ENCODE measurements around the gene CLCN1. TPM values are rescaled to one million over a fixed set of nuclear protein-coding genes. Genes with fewer than 3 reads are reported as not detected.

Gene CLCN1
- total RNA-seq, 1 experiment from 2014 or later = not detected

GRCh38 chr7:143392875-143393266 lies 77.0 kb downstream of the CLCN1 start:
- no peak overlapping the region for H3K4me3 ChIP-seq
- DNase-seq (ENCODE audit: low read depth in 1 of 2, low spot score in 2 of 2) = no peak
- H3K27me3 ChIP-seq (replicated peaks) = no peaks in the 10 kb centered on the region
- H3K36me3 ChIP-seq = peaks cover 56% of the 10 kb centered on the region
- H3K9me3 ChIP-seq (replicated peaks) = no peaks in the 10 kb centered on the region
- H3K27ac ChIP-seq = no peak overlapping the region
- peaks cover 9% of the 10 kb centered on the region for H3K4me1 ChIP-seq (replicated peaks)

- Histone ChIP-seq H3K27me3 (replicated peaks) (no peaks in the 10 kb centered on the region), H3K36me3 (peaks cover 51% of the 10 kb centered on the region), H3K4me3 (no peak overlapping the region), H3K9me3 (replicated peaks) (no peaks in the 10 kb centered on the region), H3K27ac (no peak overlapping the region), H3K4me1 (replicated peaks) (peaks cover 9% of the 10 kb centered on the region)
- DNase-seq (ENCODE audit: low read depth in 1 of 2, low spot score in 2 of 2) = no peak
Measured at GRCh38 chr7:143393267-143394041, 77.5 kb downstream of the CLCN1 start.

- Histone ChIP-seq H3K27ac (no peak overlapping the region), H3K4me3 (no peak overlapping the region), H3K36me3 (peaks cover 44% of the 10 kb centered on the region), H3K9me3 (replicated peaks) (no peaks in the 10 kb centered on the region), H3K4me1 (replicated peaks) (peaks cover 9% of the 10 kb centered on the region), H3K27me3 (replicated peaks) (no peaks in the 10 kb centered on the region)
- DNase-seq (ENCODE audit: low read depth in 1 of 2, low spot score in 2 of 2) = no peak
Measured at GRCh38 chr7:143394068-143394467, 78.2 kb downstream of the CLCN1 start.

- H3K4me3 ChIP-seq = no peak overlapping the region
- DNase-seq (ENCODE audit: low read depth in 1 of 2, low spot score in 2 of 2) = no peak
- peaks cover 37% of the 10 kb centered on the region for H3K36me3 ChIP-seq
- no peaks in the 10 kb centered on the region for H3K9me3 ChIP-seq (replicated peaks)
- peaks cover 2% of the 10 kb centered on the region; the same call in 1 of the 2 replicates for H3K27me3 ChIP-seq (replicated peaks)
- peaks cover 9% of the 10 kb centered on the region for H3K4me1 ChIP-seq (replicated peaks)
- H3K27ac ChIP-seq = no peak overlapping the region
Measured at GRCh38 chr7:143394777-143395176, 78.9 kb downstream of the CLCN1 start.

- Histone ChIP-seq H3K36me3 (peaks cover 30% of the 10 kb centered on the region), H3K4me1 (replicated peaks) (peaks cover 9% of the 10 kb centered on the region), H3K27ac (no peak overlapping the region), H3K4me3 (no peak overlapping the region), H3K9me3 (replicated peaks) (no peaks in the 10 kb centered on the region), H3K27me3 (replicated peaks) (peaks cover 7% of the 10 kb centered on the region; the same call in 1 of the 2 replicates)
- no peak for DNase-seq (ENCODE audit: low read depth in 1 of 2, low spot score in 2 of 2)
Measured at GRCh38 chr7:143395187-143396149, 79.6 kb downstream of the CLCN1 start.

- peaks cover 23% of the 10 kb centered on the region for H3K36me3 ChIP-seq
- no peak for DNase-seq (ENCODE audit: low read depth in 1 of 2, low spot score in 2 of 2)
- H3K27ac ChIP-seq = no peak overlapping the region
- peaks cover 9% of the 10 kb centered on the region for H3K4me1 ChIP-seq (replicated peaks)
- peaks cover 7% of the 10 kb centered on the region; the same call in 1 of the 2 replicates for H3K27me3 ChIP-seq (replicated peaks)
- no peak overlapping the region for H3K4me3 ChIP-seq
- H3K9me3 ChIP-seq (replicated peaks) = no peaks in the 10 kb centered on the region
Measured at GRCh38 chr7:143396182-143396581, 80.3 kb downstream of the CLCN1 start.

GRCh38 chr7:143396625-143397556 lies 81.0 kb downstream of the CLCN1 start:
- H3K27ac ChIP-seq = no peak overlapping the region
- H3K9me3 ChIP-seq (replicated peaks) = no peaks in the 10 kb centered on the region
- peaks cover 2% of the 10 kb centered on the region for H3K4me1 ChIP-seq (replicated peaks)
- H3K27me3 ChIP-seq (replicated peaks) = peaks cover 7% of the 10 kb centered on the region; the same call in 1 of the 2 replicates
- H3K4me3 ChIP-seq = no peak overlapping the region
- no peak for DNase-seq (ENCODE audit: low read depth in 1 of 2, low spot score in 2 of 2)
- peaks cover 16% of the 10 kb centered on the region for H3K36me3 ChIP-seq

- no peak overlapping the region for H3K27ac ChIP-seq
- DNase-seq (ENCODE audit: low read depth in 1 of 2, low spot score in 2 of 2) = no peak
- H3K27me3 ChIP-seq (replicated peaks) = peaks cover 7% of the 10 kb centered on the region
- peaks cover 6% of the 10 kb centered on the region for H3K36me3 ChIP-seq
- no peak overlapping the region for H3K4me3 ChIP-seq
- no peaks in the 10 kb centered on the region for H3K4me1 ChIP-seq (replicated peaks)
- H3K9me3 ChIP-seq (replicated peaks) = no peaks in the 10 kb centered on the region
Measured at GRCh38 chr7:143397710-143398530, 82.0 kb downstream of the CLCN1 start.

- H3K36me3 ChIP-seq = no peaks in the 10 kb centered on the region
- no peak for DNase-seq (ENCODE audit: low read depth in 1 of 2, low spot score in 2 of 2)
- H3K9me3 ChIP-seq (replicated peaks) = no peaks in the 10 kb centered on the region
- peaks cover 7% of the 10 kb centered on the region for H3K27me3 ChIP-seq (replicated peaks)
- H3K4me3 ChIP-seq = no peak overlapping the region
- no peak overlapping the region for H3K27ac ChIP-seq
- H3K4me1 ChIP-seq (replicated peaks) = no peaks in the 10 kb centered on the region
Measured at GRCh38 chr7:143398616-143399015, 82.7 kb downstream of the CLCN1 start.

GRCh38 chr7:143399151-143399550 lies 83.2 kb downstream of the CLCN1 start:
- no peaks in the 10 kb centered on the region for H3K9me3 ChIP-seq (replicated peaks)
- peaks cover 7% of the 10 kb centered on the region for H3K27me3 ChIP-seq (replicated peaks)
- H3K27ac ChIP-seq = no peak overlapping the region
- no peak for DNase-seq (ENCODE audit: low read depth in 1 of 2, low spot score in 2 of 2)
- H3K4me3 ChIP-seq = no peak overlapping the region
- no peaks in the 10 kb centered on the region for H3K36me3 ChIP-seq
- no peaks in the 10 kb centered on the region for H3K4me1 ChIP-seq (replicated peaks)

GRCh38 chr7:143399642-143400041 lies 83.7 kb downstream of the CLCN1 start:
- Histone ChIP-seq H3K4me3 (no peak overlapping the region), H3K9me3 (replicated peaks) (no peaks in the 10 kb centered on the region), H3K27me3 (replicated peaks) (peaks cover 10% of the 10 kb centered on the region), H3K4me1 (replicated peaks) (no peaks in the 10 kb centered on the region), H3K27ac (no peak overlapping the region), H3K36me3 (no peaks in the 10 kb centered on the region)
- no peak for DNase-seq (ENCODE audit: low read depth in 1 of 2, low spot score in 2 of 2)

- H3K27me3 ChIP-seq (replicated peaks) = peaks cover 16% of the 10 kb centered on the region
- H3K9me3 ChIP-seq (replicated peaks) = no peaks in the 10 kb centered on the region
- no peak for DNase-seq (ENCODE audit: low read depth in 1 of 2, low spot score in 2 of 2)
- H3K27ac ChIP-seq = no peak overlapping the region
- H3K4me3 ChIP-seq = no peak overlapping the region
- no peaks in the 10 kb centered on the region for H3K36me3 ChIP-seq
- H3K4me1 ChIP-seq (replicated peaks) = no peaks in the 10 kb centered on the region
Measured at GRCh38 chr7:143401265-143401664, 85.4 kb downstream of the CLCN1 start.

All from SJSA1 (cell line).